Erythroblast (primary cell): ENCODE measurements around the gene FGL2.
"Not testable (repeated sequence)": the region's sequence is repeated elsewhere in the genome, so short reads cannot be mapped to it uniquely, and the experiment has no call there.

Experiments used
- DNase-seq, 2 experiments: peaks; one replicate each; lab custom pipeline; 2025; lab: John Stamatoyannopoulos, UW
- GATA1 ChIP-seq: IDR thresholded peaks from 2 replicates; pipeline ENCODE4 v1.6.1; 2011; ENCODE audit warnings: low read depth, mild to moderate bottlenecking, control low read depth, low read length, moderate library complexity
- POLR2A ChIP-seq: IDR thresholded peaks from 2 replicates; pipeline ENCODE4 v1.6.1; 2011; ENCODE audit warnings: mild to moderate bottlenecking, low read length

FGL2 gene

GRCh38 chr7:77188731-77189437, 10.7 kb downstream of the FGL2 start:
- DNase-seq, result no peak
- TF ChIP-seq GATA1 (no peak), POLR2A (no peak)

- DNase-seq, result no peak
- TF ChIP-seq GATA1 (no peak), POLR2A (no peak)
Observed at GRCh38 chr7:77185866-77186265, 13.8 kb downstream of the FGL2 start.

GRCh38 chr7:77184990-77185389, 14.6 kb downstream of the FGL2 start:
- TF ChIP-seq POLR2A (no peak), GATA1 (no peak)
- no peak for DNase-seq

- DNase-seq, result no peak
- no peak for TF ChIP-seq GATA1
- no peak for TF ChIP-seq POLR2A
Observed at GRCh38 chr7:77184463-77184862, 15.2 kb downstream of the FGL2 start.

GRCh38 chr7:77182261-77182660, 17.4 kb downstream of the FGL2 start:
- TF ChIP-seq GATA1, result no peak
- no peak for TF ChIP-seq POLR2A
- no peak for DNase-seq

- DNase-seq, result no peak
- TF ChIP-seq POLR2A (no peak), GATA1 (no peak)
Observed at GRCh38 chr7:77181734-77182133, 17.9 kb downstream of the FGL2 start.

- TF ChIP-seq GATA1 (no peak), POLR2A (no peak)
- DNase-seq, result no peak
Observed at GRCh38 chr7:77181015-77181595, 18.5 kb downstream of the FGL2 start.

GRCh38 chr7:77178024-77178423, 21.6 kb downstream of the FGL2 start:
- not testable (repeated sequence) for DNase-seq

GRCh38 chr7:77177321-77177904, 22.2 kb downstream of the FGL2 start:
- not testable (repeated sequence) for DNase-seq

- not testable (repeated sequence) for DNase-seq
Observed at GRCh38 chr7:77175274-77175800, 24.3 kb downstream of the FGL2 start.

GRCh38 chr7:77174418-77174817, 25.2 kb downstream of the FGL2 start:
- DNase-seq, result not testable (repeated sequence)

GRCh38 chr7:77172437-77173172, 27.0 kb downstream of the FGL2 start:
- not testable (repeated sequence) for DNase-seq

- DNase-seq, result not testable (repeated sequence)
Observed at GRCh38 chr7:77171073-77171472, 28.5 kb downstream of the FGL2 start.

GRCh38 chr7:77157446-77157845, 42.2 kb downstream of the FGL2 start:
- no peak for DNase-seq
- TF ChIP-seq GATA1 (no peak), POLR2A (no peak)

GRCh38 chr7:77157034-77157433, 42.6 kb downstream of the FGL2 start:
- not testable (repeated sequence) for DNase-seq

GRCh38 chr7:77155601-77156377, 43.8 kb downstream of the FGL2 start:
- DNase-seq, result not testable (repeated sequence)

GRCh38 chr7:77154917-77155464, 44.6 kb downstream of the FGL2 start:
- DNase-seq, result not testable (repeated sequence)

- DNase-seq, result not testable (repeated sequence)
Observed at GRCh38 chr7:77152232-77152631, 47.4 kb downstream of the FGL2 start.
